K562 (cell line): ENCODE results near the gene SCRN2. TPM values are rescaled to one million over a fixed set of nuclear protein-coding genes. Genes with fewer than 3 reads are reported as not detected.

ENCODE experiments used
- ATAC-seq: fragments of 200-7000 bp; cut with Tn5 transposase; 3 replicates; pipeline ENCODE4 v1.9.1; 2020; ENCODE audit warnings: moderate library complexity
- BruUV-seq: library from RNA; stranded (reverse); fragments of 400-500 nt; replicated peaks from 2 replicates; lab custom pipeline; 2021; lab: Mats Ljungman, UMichigan
- CTCF ChIA-PET: fragments of 300-600 bp; formaldehyde crosslinking; extraction: SDS; loops from one replicate; lab custom pipeline; 2021; ENCODE audit warnings: low intra/inter-chr PET ratio; lab: Yijun Ruan, JAX
- POLR2A ChIA-PET: fragments of 300-600, 350-650 bp; sonication (Branson Sonifier 250); formaldehyde crosslinking; extraction: SDS; loops from one replicate; lab custom pipeline; 2021; ENCODE audit warnings: antibody characterized with exemption, inconsistent platforms; lab: Yijun Ruan, JAX
- DNase-seq, 4 experiments: peaks; one replicate each; pipeline versions ENCODE4 v3.0.0 to v3.0.0-alpha.2; 2011 to 2018; ENCODE audit warnings: low spot score in 3 of 4, mixed read lengths in 3 of 4; ENCODE audit errors: extremely low read depth in 1 of 4
- FAIRE-seq: peaks from 2 replicates; lab custom pipeline; 2011; peaks lifted over from hg19 to GRCh38; lab: Jason Lieb, UNC
- H2AFZ ChIP-seq: 2 replicates; pipeline ENCODE4 v1.6.0; 2011; ENCODE audit warnings: low read depth, low read length, control low read depth, inconsistent platforms
- H3K27ac ChIP-seq: fragments of 200-600 bp; 3 replicates; pipeline ENCODE4 v1.8.0; 2011; ENCODE audit warnings: low read depth, mild to moderate bottlenecking, control low read depth, inconsistent platforms, low read length, moderate library complexity, mixed read lengths; ENCODE audit errors: extremely low read depth
- H3K27me3 ChIP-seq, 2 experiments: fragments of 300-600 bp in 1 of 2; 2 replicates in 1 of 2; 3 replicates in 1 of 2; pipeline versions ENCODE4 v1.6.0 to v1.8.0; 2011; ENCODE audit warnings: inconsistent platforms in 2 of 2, low read length in 2 of 2, mild to moderate bottlenecking in 1 of 2, mixed read lengths in 1 of 2, moderate library complexity in 1 of 2; ENCODE audit not compliant: control insufficient read depth in 2 of 2, insufficient read depth in 2 of 2
- H3K36me3 ChIP-seq: fragments of 300-600 bp; 3 replicates; pipeline ENCODE4 v1.8.0; 2011; ENCODE audit warnings: mild to moderate bottlenecking, low read length, inconsistent platforms; ENCODE audit not compliant: control insufficient read depth, insufficient read depth
- H3K4me1 ChIP-seq, 2 experiments: fragments of 200-600 bp in 1 of 2; replicated peaks in 1 of 2; 2 replicates in 1 of 2; 3 replicates in 1 of 2; pipeline versions ENCODE4 v1.5.1 to v1.8.0; 2011; ENCODE audit warnings: inconsistent platforms in 2 of 2, low read length in 2 of 2, mild to moderate bottlenecking in 1 of 2, mixed read lengths in 1 of 2, moderate library complexity in 1 of 2; ENCODE audit not compliant: control insufficient read depth in 2 of 2, insufficient read depth in 2 of 2
- H3K4me2 ChIP-seq: 2 replicates; pipeline ENCODE4 v1.6.1; 2011; ENCODE audit warnings: low read length, control low read depth, inconsistent platforms, mixed read lengths; ENCODE audit not compliant: insufficient read depth
- H3K4me3 ChIP-seq: fragments of 200-600 bp; sonication (generic), shearing (Covaris generic); 2 replicates; pipeline ENCODE4 v1.5.1; 2016; ENCODE audit warnings: control low read depth, inconsistent platforms
- H3K79me2 ChIP-seq: fragments of 200-600 bp; 3 replicates; pipeline ENCODE4 v1.8.0; 2011; ENCODE audit warnings: low read length, inconsistent platforms; ENCODE audit not compliant: control insufficient read depth, insufficient read depth
- H3K9ac ChIP-seq, 2 experiments: 2 replicates each; pipeline versions ENCODE4 v1.6.0 to v1.6.1; 2011; ENCODE audit warnings: low read depth in 2 of 2, low read length in 2 of 2, control low read depth in 1 of 2, inconsistent platforms in 1 of 2, mild to moderate bottlenecking in 1 of 2, mixed read lengths in 1 of 2; ENCODE audit not compliant: insufficient read depth in 1 of 2
- H3K9me1 ChIP-seq: one replicate; pipeline ENCODE4 v1.6.0; 2011; ENCODE audit warnings: inconsistent platforms, mild to moderate bottlenecking, low read length, moderate library complexity; ENCODE audit not compliant: control insufficient read depth, insufficient read depth
- H3K9me3 ChIP-seq: replicated peaks from 2 replicates; pipeline ENCODE4 v1.5.1; 2011; ENCODE audit warnings: low read depth, low read length, inconsistent platforms; ENCODE audit not compliant: control insufficient read depth, insufficient read depth
- H4K20me1 ChIP-seq: replicated peaks from 2 replicates; pipeline ENCODE4 v1.6.1; 2011; ENCODE audit warnings: low read length, inconsistent platforms, mixed read lengths; ENCODE audit not compliant: control insufficient read depth, insufficient read depth
- CEBPG ChIP-seq, 3 experiments: fragments of 200-800 bp in 1 of 3; sonication (Bioruptor generic) in 1 of 3; sonication (generic) in 1 of 3; formaldehyde crosslinking in 1 of 3; IDR thresholded peaks in 2 of 3; conservative IDR thresholded peaks in 1 of 3; 2 replicates each; pipeline versions ENCODE4 v1.6.1 to v1.8.0; 2016 to 2022; ENCODE audit warnings: missing compliant biosample characterization in 2 of 3, missing genetic modification characterization in 2 of 3, mild to moderate bottlenecking in 1 of 3, missing genetic modification reagents in 1 of 3
- ETV1 ChIP-seq: fragments of 450-650 bp; conservative IDR thresholded peaks from 2 replicates; pipeline ENCODE4 v1.6.1; 2016; ENCODE audit warnings: missing genetic modification characterization, control low read depth, low read depth, missing compliant biosample characterization
- MBD2 ChIP-seq: sonication (generic); IDR thresholded peaks from 2 replicates; pipeline ENCODE4 v1.6.1; 2016; ENCODE audit warnings: low read depth, borderline replicate concordance
- MTA2 ChIP-seq: fragments of 450-650 bp; IDR thresholded peaks from 2 replicates; pipeline ENCODE4 v1.6.1; 2016; ENCODE audit warnings: low read depth
- NFYB ChIP-seq: IDR thresholded peaks from 2 replicates; pipeline ENCODE4 v1.6.1; 2011; ENCODE audit warnings: mild to moderate bottlenecking, moderate library complexity; ENCODE audit not compliant: insufficient read length; ENCODE audit errors: extremely low read depth
- PHF21A ChIP-seq: fragments of 450-650 bp; IDR thresholded peaks from 2 replicates; pipeline ENCODE4 v1.6.1; 2017; ENCODE audit warnings: low read depth, borderline replicate concordance
- POLR2AphosphoS5 ChIP-seq: IDR thresholded peaks from 2 replicates; pipeline ENCODE4 v1.6.1; 2011; ENCODE audit warnings: mild to moderate bottlenecking, low read depth, low read length, moderate library complexity; ENCODE audit not compliant: control insufficient read depth, insufficient read depth
- RBBP5 ChIP-seq: fragments of 200-600 bp; sonication (generic); IDR thresholded peaks from 2 replicates; pipeline ENCODE4 v1.6.1; 2012; ENCODE audit warnings: borderline replicate concordance, mild to moderate bottlenecking, low read length, control low read depth, inconsistent platforms; ENCODE audit not compliant: insufficient read depth, poor library complexity, severe bottlenecking
- TCF7L2 ChIP-seq: fragments of 150-350 bp; IDR thresholded peaks from 2 replicates; pipeline ENCODE4 v1.6.1; 2016; ENCODE audit warnings: low read depth, mild to moderate bottlenecking, low read length, moderate library complexity
- TEAD2 ChIP-seq: fragments of 450-650 bp; IDR thresholded peaks from 2 replicates; pipeline ENCODE4 v1.6.1; 2016; ENCODE audit warnings: missing genetic modification characterization, control low read depth, missing compliant biosample characterization
- TRIM25 ChIP-seq: fragments of 450-650 bp; IDR thresholded peaks from 2 replicates; pipeline ENCODE4 v1.7.0; 2016; ENCODE audit warnings: borderline replicate concordance
- ZNF644 ChIP-seq: fragments of 200-800 bp; sonication (Bioruptor generic); IDR thresholded peaks from 2 replicates; pipeline ENCODE4 v1.6.1; 2016; ENCODE audit warnings: low read depth, missing genetic modification characterization, missing compliant biosample characterization
- ZNF778 ChIP-seq: fragments of 450-650 bp; formaldehyde crosslinking; IDR thresholded peaks from 2 replicates; pipeline ENCODE4 v1.4.0; 2020; ENCODE audit warnings: mild to moderate bottlenecking, moderate library complexity
- WGBS: fragments of 100-300 bp; shearing (Covaris generic); methylation state at CpG from one replicate; pipeline ENCODE4 v1.1.6; 2016; ENCODE audit warnings: low coverage, mixed read lengths; ENCODE audit not compliant: insufficient coverage; ENCODE audit errors: missing lambda C conversion rate; 5-methylcytosine and 5-hydroxymethylcytosine counted together
- in situ Hi-C: fragments of 300-500 bp; cut with MboI; formaldehyde crosslinking; loops from 4 replicates; pipeline ENCODE4 v1.15.0; 2018; ENCODE audit warnings: inconsistent platforms, mixed read lengths
- intact Hi-C: fragments of 100-400 bp; cut with micrococcal nuclease; formaldehyde crosslinking; loops from 2 replicates; pipeline ENCODE4 v1.14.2; 2022
- polyA plus RNA-seq, 8 experiments: library from polyadenylated mRNA; depleted of rRNA in 4 of 8; stranded (reverse) in 5 of 8; unstranded in 3 of 8; fragments of >200 nt; fragmentation: Nextera tagmentation in 2 of 8; fragmentation: Illumina TruSeq in 1 of 8; extraction: Ambion mirVana in 2 of 8; extraction: Trizol in 1 of 8; gene quantifications; 2 replicates each; pipeline versions ENCODE4 v1.2.1 to v1.2.3, GENCODE V29; 2011 to 2014; ENCODE audit warnings: inconsistent platforms in 1 of 8, missing spikeins in 1 of 8
- total RNA-seq, 7 experiments: library from RNA; depleted of rRNA in 6 of 7; stranded (reverse); fragments of >200 nt in 6 of 7; fragmentation: Illumina TruSeq in 2 of 7; extraction: Trizol in 2 of 7; gene quantifications; 2 replicates each; pipeline versions ENCODE4 v1.2.1 to v1.2.3, GENCODE V29; 2011 to 2021; ENCODE audit warnings: low replicate concordance in 1 of 7

SCRN2 gene
- total and polyA plus RNA-seq, 9 of the 15 experiments (the other 6 are each of a cell fraction or from before 2014, with no cell fraction given): 0.25 to 32.9 (median 13.6) TPM

GRCh38 chr17:47837401-47838039 lies 3.6 kb downstream of the SCRN2 start (continued):
- no peak for TF ChIP-seq RBBP5
- TF ChIP-seq MTA2: no peak
- TF ChIP-seq ZNF644 (tag): no peak
- TF ChIP-seq TCF7L2: no peak
- TF ChIP-seq ETV1 (tag): no peak

DNA sequence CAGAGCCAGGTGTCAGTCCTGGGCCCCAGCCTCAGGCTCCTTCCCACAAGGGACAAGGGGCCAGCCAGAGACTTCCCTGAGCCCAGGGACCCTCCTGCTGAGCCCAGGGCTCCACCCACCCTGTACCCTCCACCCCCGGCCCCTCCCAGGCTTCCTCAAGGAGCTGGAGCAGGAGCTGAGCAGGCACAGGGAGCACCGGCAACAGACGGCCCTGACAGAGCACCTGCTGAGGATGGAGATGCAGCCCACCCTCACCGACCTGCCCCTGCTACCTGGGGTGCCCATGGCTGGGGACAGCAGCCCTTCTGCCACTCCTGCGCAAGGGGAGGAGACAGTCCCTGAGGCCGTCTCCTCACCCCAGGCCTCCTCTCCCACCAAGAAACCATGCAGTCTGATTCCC lies 4.5 kb downstream of the SCRN2 start:
- no peak for ATAC-seq
- 100% methylated on average over 3 of the region's 6 CpGs for WGBS

More for the DNA sequence above, 4.5 kb downstream of the SCRN2 start:
- Histone ChIP-seq H3K36me3 (peaks cover 20% of the 10 kb centered on the region; the same call in 1 of the 3 replicates), H3K4me3 (no peak overlapping the region), H3K4me1 (peaks cover 35 to 38% of the 10 kb centered on the region in 2 experiments), H3K4me2 (no peak overlapping the region), H3K9me1 (no peaks in the 10 kb centered on the region), H3K27ac (no peak overlapping the region), H4K20me1 (no peaks in the 10 kb centered on the region), H2AFZ (no peak overlapping the region), H3K27me3 (no peaks in the 10 kb centered on the region), H3K9me3 (no peaks in the 10 kb centered on the region), H3K79me2 (peaks cover 12% of the 10 kb centered on the region), H3K9ac (peak overlapping the region in 1 of 2 experiments; percentile 14; a peak in 1 of 4 replicates)
- CTCF ChIA-PET: no interaction called here
- in situ Hi-C loops (no loop called here), intact Hi-C loops (no loop called here)
- no peak for DNase-seq
- POLR2A ChIA-PET: interaction anchor here (0.6 to 1.7 kb wide), 4 partner anchors 9 to 59 kb away, joined by 3 to 5 read pairs (median 3); no protein-coding TSS in a partner anchor
- no peak for FAIRE-seq
- TF ChIP-seq POLR2AphosphoS5 (no peak), PHF21A (no peak), TRIM25 (no peak), NFYB (no peak), ZNF778 (CRISPR knock-in tag) (no peak), TEAD2 (tag) (no peak), CEBPG (CRISPR knock-in tag; IDR thresholded peaks at IDR 0.05) (no peak), CEBPG (tag; conservative IDR thresholded peaks at IDR 0.05 in 1 of 2, IDR thresholded peaks at IDR 0.05 in 1 of 2) (no peak), MBD2 (no peak)
- no TSS peak for BruUV-seq
